ENCODE measurements around the gene XCL2.
"Not testable (repeated sequence)": the region's sequence is repeated elsewhere in the genome, so short reads cannot be mapped to it uniquely, and the experiment has no call there.

Gene XCL2, protein sequence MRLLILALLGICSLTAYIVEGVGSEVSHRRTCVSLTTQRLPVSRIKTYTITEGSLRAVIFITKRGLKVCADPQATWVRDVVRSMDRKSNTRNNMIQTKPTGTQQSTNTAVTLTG

DNA sequence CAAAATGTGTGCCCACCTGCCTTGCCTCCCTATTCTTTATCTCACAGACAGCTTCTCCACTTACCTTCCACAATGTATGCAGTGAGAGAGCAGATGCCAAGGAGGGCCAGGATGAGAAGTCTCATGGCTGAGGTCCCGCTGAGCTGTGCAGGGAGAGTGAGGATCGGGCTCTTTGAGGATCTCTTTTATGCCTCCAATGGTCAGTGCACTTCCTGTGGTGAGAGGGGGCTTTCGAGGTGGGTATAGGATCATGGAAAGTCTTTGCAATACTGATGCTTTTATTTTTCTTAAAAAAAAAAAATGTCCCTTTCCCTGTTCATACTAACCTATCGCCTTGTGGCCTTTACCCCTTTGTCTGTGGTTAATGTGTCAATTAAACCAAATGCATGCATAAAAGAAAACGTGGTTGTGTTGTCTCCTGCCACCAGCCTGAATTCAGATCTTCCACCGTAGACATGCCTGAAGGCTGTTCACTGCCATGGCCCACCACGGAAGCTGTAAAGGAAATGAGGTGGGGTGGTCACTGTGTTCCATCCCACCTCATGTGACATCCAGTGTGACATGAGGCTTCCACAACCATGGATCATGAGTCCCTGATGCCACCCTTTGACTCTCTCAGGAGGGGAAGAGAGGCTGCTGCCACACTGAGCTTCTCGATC lies at the start of gene XCL2:
TSS of gene XCL2 (minus strand) at position 158 of the 659 bp plus-strand sequence. CDS start at position 125, 33 bp downstream.
- DNase-seq, result not testable (repeated sequence)

DNA sequence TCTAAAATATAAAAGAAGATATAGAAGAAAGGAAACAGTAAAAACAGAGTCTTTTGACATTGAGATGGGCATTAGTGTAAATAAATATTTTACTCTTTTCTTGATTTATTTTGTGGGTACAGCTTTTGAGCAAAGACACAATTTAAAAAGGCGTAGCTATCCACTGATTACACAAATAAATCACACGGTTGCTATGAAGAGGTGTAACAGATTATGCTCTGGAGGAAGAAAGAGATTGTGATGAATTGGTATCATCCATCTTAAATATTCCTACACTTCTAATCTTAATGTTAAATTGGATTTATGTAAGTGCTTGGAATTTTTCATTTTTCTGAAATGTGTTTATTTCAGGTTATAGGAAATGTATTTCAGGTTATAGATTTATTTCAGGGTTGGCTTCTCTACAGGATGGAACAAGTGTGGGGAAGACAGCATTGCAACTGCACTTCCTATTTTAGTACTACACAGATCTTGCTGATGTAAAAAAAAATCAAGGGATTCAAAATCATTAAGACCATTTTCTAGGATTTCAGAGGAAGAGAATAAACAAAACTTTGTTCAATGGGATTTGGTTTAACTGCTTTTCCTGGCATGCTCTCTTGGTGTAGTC lies 47.9 kb upstream of the XCL2 start:
- no peak for DNase-seq

DNA sequence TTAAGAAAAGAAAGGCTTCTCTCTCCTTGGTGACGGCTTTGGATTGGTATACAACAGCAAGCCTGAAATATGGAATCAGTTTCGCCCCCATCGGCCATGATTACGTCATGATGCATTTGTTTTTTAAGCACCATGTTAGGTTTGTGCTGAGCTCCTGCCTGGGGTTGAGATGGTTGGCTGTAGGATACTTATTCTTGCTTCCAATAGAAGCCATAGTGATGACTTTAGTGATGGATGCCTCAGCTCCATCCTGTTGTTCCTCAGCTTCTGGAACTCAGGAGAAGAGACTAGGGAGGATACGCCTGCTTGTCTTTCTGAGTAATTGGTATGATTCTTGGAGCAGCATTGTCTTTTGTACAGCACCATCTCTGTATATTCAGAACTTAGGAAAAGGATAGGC lies 47.3 kb upstream of the XCL2 start:
- DNase-seq, result no peak

DNA sequence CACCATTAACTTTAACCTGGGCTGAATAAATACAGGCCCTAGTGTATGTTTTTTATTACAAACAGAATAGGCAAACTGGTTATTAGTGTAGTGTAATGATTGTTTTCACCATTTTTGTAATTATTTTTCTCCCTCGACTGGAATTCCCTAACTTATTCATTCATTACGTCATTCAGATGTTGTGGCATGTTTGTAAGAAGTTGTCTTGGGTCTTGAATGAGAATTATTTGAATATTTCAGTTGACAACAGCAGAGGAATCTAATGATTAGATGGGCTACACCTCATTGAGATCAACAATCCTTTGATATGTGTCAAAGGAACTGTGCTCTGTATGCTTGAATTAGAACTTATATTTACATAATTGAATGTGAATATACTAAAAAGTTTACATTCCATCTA lies 45.4 kb upstream of the XCL2 start:
- no peak for DNase-seq

DNA sequence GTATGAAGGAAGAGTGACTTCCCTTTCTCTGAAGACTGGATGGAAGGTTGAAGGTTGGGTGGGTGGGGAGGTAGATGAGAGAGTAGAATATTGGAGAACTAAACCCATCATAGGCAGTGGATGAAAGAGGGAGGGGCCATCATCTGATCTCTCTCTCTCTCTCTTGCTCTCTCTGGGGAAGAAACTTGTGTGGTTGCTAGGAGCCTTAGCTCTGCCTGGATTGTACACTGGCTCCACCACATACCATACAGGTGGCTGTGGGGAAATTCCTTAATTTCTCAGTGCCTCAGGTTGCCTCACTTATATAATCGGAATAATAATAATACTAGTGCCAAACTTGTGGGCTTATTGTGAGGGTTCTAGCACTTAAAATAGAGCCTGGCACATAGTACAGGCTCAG lies 42.1 kb upstream of the XCL2 start:
- no peak for DNase-seq

DNA sequence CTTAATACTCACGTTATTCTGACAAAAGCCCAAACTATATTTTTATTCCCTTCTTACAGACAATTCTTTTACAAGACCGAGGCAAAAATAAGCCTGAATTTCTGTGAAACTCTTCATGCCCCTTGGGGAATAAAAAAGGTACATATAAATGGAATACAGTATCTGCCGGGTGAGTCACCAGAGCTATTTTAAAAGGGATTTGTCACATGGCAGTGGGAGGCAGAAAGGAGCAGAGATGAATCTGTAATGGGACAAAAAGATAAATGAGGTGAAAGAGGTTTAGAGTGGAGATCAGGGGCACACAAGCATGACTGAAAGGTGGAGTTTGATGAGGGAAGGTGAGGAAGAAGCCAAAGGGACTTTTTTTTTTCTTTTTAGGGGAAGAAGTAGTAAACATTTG lies 41.4 kb upstream of the XCL2 start:
- no peak for DNase-seq

DNA sequence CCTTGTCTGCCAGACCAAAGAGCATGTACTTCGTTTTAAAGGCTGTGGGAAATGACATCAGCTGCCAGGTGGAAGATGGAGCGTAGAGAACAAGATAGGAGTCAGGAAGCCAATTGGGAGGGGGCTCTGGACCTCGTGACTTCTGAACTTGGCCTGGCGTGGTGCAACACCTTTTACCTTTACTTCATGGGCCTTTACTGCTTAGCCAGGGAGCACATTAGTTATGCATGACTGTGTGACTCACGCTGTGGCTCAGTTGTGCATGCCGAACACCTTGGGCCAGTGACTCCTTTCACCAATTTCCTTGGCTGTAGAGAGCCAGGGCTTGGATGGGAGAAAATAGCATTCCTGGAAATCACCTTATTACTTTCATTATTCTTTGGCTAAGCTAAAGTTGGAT lies 39.8 kb upstream of the XCL2 start:
- no peak for DNase-seq

DNA sequence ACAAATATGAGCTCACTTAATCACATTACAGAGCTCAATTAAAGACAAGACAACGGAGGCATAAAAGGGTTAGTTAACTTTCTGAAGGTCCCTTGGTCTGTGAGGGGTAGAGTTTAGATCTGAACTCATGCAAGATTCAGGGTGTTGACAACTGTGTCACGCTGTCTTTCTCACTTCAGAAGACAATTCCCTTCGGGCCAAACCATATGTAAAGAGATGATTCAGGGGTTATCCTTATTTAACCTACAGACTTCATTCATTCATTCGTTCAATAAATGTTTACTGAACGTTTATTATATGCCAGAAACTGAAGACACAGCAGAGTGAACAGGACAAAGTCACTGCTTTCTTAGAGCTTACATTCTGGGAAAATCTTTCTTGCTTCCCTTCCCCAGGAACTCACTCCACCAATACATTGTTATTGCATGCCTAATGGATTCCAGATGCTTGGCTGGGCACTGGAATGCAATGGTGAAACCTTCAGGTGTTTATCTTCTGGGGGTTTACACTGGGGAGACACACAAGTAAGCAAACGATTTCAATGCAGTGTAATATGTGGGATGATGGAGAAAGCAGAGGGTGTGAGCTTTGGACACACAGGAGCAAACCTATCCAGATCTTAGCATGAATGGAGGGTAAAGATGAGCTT lies 39.0 kb upstream of the XCL2 start:
- no peak for DNase-seq

DNA sequence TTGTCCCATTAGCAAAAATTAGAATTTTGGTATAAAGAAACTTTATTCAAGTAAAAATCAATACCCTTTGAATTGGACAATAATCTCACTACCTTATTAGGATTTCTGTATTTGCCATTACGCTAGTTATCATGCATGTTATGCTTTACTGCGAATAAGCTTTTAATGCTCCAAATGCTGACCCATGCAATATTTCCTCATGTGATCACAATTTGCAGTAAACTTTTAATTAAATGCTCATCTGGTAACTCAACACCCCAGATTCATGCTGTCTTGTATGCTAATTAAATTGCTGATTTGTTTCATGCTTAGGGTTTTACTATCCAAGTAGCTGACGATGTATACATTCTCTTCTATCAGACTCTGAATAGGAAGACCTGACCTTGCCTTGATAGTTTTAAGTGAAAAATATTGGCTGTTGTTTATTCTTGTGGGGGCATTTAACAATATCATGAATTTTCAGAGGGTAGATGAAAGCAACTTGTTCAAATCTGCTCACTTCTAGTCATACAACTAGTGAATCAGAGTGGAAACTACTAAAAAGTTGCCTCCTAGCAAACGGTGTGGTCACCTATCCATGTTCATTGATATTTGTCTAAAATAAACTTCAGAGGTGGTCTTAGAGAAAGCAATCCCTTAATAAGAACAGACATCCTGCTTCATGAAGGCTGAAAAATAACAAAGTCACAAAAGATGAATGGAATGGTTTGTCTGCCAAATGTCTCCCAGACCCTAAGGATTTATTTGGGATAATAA lies 38.2 kb upstream of the XCL2 start:
- no peak for DNase-seq

DNA sequence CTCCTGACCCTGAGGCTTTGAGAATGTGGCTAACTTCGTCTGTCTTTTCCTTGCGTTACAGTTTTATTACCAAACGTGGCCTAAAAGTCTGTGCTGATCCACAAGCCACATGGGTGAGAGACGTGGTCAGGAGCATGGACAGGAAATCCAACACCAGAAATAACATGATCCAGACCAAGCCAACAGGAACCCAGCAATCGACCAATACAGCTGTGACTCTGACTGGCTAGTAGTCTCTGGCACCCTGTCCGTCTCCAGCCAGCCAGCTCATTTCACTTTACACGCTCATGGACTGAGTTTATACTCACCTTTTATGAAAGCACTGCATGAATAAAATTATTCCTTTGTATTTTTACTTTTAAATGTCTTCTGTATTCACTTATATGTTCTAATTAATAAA lies 37.2 kb upstream of the XCL2 start:
- DNase-seq, result not testable (repeated sequence)

DNA sequence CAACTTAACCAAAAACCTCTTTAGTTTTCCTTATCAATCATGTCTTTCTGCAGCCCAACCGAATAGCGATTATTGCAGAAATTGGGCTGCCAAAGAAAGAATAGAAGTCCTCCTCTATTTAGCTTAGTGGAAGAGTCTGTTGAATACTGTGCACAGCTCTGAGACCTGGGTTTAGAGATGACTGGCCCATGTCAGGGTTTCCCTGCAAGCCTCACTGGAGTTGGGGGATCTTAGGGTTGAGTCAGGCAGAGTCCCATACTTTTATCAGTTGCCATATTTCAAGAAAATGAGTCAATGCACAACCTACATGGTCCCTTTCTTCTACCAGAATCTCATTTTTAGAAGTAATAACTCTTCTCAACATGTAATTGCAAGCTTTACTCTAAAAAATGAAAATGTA lies 36.5 kb upstream of the XCL2 start:
- DNase-seq, result not testable (repeated sequence)

DNA sequence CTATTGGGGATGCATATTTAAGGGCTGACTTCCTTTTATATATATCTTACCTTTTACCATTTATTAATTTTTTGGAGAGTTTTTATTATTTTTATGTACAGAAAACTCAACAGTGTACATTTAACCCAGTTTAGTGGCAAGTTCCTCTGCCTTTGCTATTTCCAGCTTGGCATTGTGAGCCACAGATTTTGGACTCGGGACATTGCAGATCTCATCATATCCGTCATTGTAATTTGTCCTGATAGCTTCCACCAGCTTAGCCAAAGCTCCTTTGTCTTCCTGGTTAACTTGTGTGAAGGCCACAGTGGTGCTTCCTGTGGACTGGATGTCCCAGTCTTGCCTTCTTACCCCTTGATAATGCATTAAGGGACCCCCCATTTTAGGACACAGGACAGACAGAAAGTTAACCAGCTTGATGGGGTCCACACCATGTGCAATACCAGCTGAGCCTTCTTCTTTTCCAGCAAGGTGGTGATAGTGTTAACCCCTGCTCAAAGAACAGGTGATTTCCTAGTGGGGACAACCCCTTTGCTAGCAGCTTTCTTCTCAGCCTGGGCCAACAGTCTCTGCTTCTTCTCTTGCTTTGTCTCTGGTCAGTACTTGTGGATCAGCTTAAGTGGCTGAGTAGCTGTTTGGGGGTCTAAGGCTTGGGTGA lies 34.9 kb upstream of the XCL2 start:
- DNase-seq, result not testable (repeated sequence)

DNA sequence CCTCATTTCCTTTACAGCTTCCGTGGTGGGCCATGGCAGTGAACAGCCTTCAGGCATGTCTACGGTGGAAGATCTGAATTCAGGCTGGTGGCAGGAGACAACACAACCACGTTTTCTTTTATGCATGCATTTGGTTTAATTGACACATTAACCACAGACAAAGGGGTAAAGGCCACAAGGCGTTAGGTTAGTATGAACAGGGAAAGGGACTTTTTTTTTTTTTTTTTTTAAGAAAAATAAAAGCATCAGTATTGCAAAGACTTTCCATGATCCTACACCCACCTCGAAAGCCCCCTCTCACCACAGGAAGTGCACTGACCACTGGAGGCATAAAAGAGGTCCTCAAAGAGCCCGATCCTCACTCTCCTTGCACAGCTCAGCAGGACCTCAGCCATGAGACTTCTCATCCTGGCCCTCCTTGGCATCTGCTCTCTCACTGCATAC lies 32.5 kb upstream of the XCL2 start, which contains the start of gene XCL1:
TSS of gene XCL1 (plus strand) at position 361 of the 444 bp plus-strand sequence. CDS start at position 394, 33 bp downstream.
- not testable (repeated sequence) for DNase-seq

DNA sequence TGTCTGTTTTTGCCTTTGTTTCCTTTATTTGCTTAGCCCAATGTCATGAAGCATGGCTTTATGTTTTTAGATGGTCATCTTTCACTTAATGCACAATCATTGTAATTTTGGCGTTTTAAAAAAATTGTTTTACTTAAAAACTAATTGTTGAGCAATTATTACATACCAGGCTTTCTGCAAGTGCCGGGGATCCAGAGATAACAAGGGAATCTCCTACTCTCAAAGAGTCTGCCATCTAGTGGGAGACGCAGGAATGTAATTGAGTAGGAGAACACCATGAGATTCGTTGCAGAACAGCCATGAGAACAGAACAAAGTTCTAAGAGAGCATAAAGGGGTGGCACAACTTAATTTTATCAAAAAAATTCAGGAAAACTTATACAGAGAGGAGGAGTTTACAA lies 30.4 kb upstream of the XCL2 start:
- not testable (repeated sequence) for DNase-seq

DNA sequence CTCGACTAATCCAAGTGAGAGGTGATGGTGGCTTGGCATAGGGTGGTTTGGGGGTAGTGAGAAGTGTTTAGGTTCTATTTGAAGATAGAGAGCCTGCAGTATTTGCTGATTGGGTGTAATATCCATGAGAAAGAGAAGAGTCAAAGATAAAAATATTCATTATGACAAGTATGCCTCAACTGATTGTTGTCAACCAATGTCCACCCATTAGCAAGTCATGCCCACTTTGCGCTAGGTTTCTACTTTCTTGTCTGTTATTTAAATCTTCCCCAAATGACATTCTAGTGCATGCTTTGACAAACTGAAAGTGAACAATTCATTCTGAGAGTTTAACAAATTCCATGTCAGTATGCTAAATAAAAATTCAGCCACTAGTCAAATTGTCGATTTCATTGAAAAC lies 28.8 kb upstream of the XCL2 start:
- DNase-seq, result no peak

DNA sequence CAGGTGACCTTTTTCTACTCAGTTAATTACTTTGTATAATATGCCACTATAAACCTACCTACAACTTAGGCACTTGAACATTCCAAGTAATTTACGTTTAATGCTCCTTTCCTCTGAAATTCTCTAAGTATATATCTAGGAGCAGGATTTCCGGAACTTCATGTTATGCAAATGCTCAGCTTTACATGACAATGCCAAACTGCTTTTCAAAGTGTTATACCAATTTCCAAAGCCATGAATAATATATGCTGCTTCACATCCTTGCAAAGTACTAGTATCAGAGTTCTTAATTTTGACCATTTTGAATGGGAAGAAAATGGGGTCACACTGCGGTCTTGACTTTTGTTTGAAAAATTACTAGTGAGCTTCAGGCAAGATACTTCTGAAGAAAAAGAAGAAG lies 26.9 kb upstream of the XCL2 start:
- no peak for DNase-seq

DNA sequence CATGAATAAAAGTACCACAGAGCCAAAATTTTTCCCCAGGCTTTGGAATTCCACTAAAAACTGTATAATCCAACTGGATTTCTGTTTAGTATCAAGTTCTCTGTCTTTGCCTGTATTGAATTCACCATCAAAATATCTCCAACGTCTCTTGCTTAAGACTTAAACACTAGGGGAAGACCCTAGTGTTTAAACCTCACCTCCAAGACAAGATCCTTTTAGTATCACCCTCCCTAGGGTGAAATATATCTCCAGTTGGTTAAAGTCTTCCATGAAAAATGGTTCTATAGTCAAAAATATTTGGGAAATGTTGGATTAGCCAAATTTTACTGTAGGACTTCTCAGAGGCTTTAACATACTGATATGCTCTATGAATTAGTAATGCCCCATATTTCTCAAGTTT lies 24.5 kb upstream of the XCL2 start:
- DNase-seq, result no peak

DNA sequence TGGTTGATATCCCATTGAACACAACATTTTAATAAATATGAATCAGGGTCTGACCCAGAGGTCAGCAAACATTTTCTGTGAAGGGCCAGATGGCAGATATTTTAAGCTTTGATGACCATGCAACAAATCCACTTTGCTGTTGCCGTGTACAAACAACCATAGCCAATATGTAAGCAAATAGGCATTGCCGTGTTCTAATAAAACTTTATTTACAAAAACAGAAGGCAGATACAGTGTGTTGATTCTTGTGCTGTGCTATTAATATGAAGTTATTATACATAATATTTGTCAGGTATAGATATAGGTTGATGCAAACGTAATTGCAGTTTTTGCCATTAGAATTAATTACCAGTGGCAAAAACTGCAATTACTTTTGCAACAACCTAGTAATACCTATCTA lies 23.8 kb upstream of the XCL2 start:
- DNase-seq, result no peak

DNA sequence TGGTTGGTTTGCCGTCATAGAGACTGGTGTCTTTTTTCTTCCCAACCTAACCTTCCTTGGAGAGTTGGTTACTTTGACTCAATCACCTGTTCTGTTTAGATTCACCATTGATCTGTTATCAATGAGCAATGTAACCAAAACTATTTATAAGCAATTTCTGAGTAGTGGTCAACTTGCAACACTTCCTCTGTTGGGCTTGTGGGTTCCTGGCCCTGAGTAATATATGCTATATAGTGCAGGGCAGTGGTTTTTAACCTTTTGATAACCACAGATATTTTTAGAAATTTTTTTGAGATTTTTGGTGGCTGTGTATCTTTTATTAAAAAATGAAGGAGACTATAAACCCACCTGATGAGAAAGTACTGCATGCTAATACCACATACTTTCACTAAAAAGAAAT lies 23.2 kb upstream of the XCL2 start:
- DNase-seq, result no peak

DNA sequence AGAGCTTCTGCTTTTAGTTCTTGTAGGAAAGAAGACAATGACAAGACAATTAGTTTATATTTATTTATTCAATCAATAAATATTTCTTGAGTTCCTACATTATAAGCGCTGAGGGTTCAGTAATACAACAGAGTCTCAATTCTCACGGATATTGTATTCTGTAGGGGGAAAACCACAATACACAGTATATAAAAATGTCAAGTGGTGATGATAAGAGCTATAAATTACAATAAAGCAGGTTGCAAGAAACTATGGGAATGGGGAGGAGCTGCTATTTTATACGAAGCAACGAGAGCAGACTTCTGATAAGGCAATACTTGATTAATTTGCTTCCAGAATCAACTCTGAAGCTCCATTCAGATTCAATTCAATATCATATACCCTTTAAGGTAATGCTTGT lies 22.0 kb upstream of the XCL2 start:
- DNase-seq, result no peak

DNA sequence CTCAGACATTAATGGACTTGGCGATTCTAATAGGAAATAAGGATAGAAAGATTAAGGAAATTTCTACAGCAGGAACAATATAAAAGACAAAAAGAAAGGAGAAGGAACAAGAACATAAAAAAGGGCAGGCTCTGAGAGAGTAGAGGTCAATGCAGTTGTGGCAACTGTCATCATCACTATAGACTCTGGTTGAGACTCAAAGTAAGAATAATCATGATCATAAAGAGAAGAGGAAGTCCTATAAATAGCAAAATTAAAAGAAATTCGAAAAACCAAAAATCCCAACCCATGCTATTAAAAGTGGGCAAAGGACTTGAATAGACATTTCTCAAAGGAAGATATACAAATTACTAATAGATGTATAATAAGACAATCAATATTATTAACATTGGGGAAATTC lies 18.2 kb upstream of the XCL2 start:
- DNase-seq, result no peak

DNA sequence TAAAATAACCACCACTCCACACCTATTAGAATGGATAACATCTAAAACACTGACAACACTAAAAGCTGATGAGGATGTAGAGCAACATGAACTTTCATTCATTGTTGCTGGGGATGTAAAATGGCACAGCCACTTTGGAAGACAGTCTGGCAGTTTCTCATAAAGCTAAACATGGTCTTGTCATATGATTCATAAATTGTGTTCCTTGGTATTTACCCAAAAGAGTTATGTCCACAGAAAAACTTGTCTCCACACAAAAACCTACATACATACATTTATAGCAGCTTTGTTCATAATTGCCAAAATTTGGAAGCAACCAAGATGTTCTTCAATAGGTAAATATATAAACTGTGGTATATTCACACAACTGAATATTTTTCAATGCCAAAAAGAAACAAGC lies 16.6 kb upstream of the XCL2 start:
- no peak for DNase-seq

DNA sequence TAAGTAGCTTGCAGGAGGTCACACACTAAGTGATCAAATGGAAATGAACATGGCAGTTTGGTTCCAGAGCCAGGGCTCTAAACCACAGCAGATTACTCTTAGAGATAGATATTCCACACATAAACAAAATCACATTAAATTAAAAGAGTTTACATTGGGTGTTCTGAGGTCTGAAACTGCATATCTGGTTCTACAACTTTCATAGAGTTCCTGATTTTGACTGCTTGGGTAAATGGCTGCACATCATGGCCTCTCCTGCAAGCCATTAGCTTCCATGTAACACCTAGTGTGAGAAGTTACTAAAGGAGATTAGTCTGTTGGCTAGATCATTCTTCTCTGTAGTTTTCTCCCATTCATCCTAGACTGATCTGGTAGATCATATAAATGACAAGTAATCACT lies 12.8 kb upstream of the XCL2 start:
- DNase-seq, result no peak
